ENCODE measurements around the gene SMIM1. TPM values are rescaled to one million over a fixed set of nuclear protein-coding genes. Genes with fewer than 3 reads are reported as not detected.

SMIM1 gene
- total and polyA plus RNA-seq, 8 donors, result 3.1 to 15.1 (median 6.4) TPM

DNA sequence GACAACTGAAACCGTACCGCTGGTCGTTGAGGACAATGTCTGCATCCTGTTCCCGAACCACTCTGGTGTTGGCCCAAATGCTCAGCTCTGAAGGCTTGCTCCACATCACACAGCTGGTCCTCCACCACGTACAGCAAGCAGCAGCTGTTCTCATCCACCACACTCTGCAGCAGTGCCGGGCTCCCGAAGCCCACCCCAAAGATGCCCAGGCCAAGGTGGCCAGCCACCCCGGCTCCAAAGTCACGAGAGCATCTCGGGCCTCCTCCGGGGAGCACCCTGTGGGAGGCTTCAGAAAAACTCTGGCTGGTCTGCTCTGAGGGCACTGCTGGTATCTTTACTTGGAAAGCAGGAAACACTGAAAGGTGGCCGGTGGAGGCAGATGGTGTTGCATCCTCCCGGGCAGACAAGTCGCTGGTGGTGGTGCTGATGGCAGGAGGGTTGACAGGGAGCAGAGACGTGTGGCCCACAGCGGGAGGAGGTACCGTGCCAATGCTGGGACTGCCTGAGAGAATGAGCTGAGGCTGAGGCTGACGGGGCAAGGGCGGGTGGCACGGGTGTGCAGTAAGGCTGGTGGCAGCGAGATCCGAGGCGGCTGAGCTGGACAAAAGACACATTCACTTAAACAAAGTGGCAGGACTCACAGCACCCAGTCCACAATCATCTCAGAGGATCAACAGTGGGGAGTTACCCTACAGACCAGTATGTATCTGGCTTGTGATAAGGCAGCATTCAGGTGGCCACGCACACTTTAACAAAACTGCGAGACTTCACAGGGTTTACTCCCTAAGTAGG, 26.8 kb upstream of the SMIM1 start:
- no peaks in the 10 kb centered on the region for H3K27me3 ChIP-seq
- no peaks in the 10 kb centered on the region for H3K9me3 ChIP-seq
- peak overlapping the region in 2 of 4 donors; percentile 80 to 95 for H3K4me3 ChIP-seq
- H3K36me3 ChIP-seq, result peaks cover 0 to 6% (median 0%) of the 10 kb centered on the region in 3 donors
- intact Hi-C loops (cut with DNase I), result no loop called here
- DNase-seq, result peak in 3 of 6 donors; percentile 26 to 59 (median 48)
- WGBS, 2 donors, result 77 to 80% methylated on average over 25 of the region's 25 CpGs
- ATAC-seq, result no peak
- no peak for FAIRE-seq
- TF ChIP-seq, protein P1, sequence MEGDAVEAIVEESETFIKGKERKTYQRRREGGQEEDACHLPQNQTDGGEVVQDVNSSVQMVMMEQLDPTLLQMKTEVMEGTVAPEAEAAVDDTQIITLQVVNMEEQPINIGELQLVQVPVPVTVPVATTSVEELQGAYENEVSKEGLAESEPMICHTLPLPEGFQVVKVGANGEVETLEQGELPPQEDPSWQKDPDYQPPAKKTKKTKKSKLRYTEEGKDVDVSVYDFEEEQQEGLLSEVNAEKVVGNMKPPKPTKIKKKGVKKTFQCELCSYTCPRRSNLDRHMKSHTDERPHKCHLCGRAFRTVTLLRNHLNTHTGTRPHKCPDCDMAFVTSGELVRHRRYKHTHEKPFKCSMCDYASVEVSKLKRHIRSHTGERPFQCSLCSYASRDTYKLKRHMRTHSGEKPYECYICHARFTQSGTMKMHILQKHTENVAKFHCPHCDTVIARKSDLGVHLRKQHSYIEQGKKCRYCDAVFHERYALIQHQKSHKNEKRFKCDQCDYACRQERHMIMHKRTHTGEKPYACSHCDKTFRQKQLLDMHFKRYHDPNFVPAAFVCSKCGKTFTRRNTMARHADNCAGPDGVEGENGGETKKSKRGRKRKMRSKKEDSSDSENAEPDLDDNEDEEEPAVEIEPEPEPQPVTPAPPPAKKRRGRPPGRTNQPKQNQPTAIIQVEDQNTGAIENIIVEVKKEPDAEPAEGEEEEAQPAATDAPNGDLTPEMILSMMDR (IDR thresholded peaks at IDR 0.05), result no peak
- peaks cover 0 to 6% (median 0%) of the 10 kb centered on the region in 3 donors for H3K4me1 ChIP-seq
- no peak overlapping the region for H3K27ac ChIP-seq

DNA sequence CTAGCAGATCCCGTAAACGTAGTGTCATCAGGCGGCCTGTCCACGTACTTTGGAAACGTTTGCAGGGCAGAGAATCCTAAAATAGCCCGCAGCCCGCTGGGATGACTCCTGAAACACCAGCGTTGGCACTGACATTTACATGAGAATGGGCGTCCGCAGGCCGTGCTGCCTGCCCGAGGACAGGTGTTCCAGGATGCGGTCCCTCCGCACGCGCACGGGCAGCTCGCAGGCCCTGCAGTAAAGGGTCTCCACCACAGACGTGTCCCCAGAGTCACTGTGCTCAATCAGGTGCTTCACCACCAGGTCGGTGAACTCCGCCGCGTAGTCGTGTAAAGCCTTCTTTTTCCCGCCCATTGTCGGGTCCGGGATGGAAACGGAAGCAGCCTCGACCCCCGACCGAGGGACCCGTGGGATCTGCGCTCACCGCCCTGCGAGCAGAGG, 26.1 kb upstream of the SMIM1 start:
- H3K9me3 ChIP-seq, result no peaks in the 10 kb centered on the region
- ATAC-seq (peak in 2 of 4 donors; percentile 7 to 11), FAIRE-seq (no peak), DNase-seq (peak in 1 of 6 donors; percentile 57)
- 14 to 17% methylated on average over 35 of the region's 35 CpGs for WGBS, 2 donors
- TF ChIP-seq, protein P1 (IDR thresholded peaks at IDR 0.05), result no peak
- H3K4me1 ChIP-seq, result peaks cover 0 to 6% (median 0%) of the 10 kb centered on the region in 3 donors
- H3K27me3 ChIP-seq, result no peaks in the 10 kb centered on the region
- peak overlapping the region; percentile 80 to 95 (median 84) for H3K4me3 ChIP-seq
- no peak overlapping the region for H3K27ac ChIP-seq
- peaks cover 0 to 6% (median 0%) of the 10 kb centered on the region in 3 donors for H3K36me3 ChIP-seq
- intact Hi-C loops (cut with DNase I), result no loop called here

DNA sequence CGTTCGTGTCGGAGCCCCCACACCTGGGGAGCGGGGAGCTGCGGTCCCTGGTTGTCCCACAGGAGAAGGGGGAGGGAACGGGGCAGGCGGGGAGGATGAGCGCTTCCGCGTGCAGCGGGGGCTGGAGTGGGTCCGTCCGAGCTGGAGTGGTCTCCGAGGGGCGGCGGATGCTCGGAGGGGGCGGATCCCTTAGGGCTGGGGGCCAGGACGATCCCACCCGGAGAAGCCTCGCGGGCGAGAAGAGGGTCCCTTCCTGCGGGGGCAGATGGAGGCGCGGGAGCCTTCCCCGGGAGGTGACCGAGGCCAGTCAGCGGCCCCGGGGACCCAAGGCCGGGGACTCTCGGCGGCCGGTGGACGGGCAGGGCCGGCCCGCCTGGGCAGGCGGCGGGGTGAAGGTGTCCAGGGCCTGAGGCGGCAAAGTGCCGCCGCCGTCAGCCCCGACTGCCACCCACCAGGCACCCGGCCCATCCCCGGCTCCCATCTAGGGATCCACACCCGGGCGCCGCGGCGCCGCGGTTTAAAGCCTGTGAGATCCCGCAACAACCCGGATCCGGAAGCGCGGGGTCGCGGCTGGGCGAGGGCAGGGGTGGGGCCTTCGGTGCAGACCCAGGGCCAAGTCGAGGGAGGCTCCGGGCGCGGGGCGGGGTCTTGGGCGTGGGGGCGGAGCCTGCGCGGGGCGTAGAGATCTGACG, 25.6 kb upstream of the SMIM1 start:
- TF ChIP-seq, protein P1 (IDR thresholded peaks at IDR 0.05), result no peak
- no peaks in the 10 kb centered on the region for H3K9me3 ChIP-seq
- ATAC-seq (peak; percentile 99 to 100 (median 100)), FAIRE-seq (no peak), DNase-seq (peak; percentile 91 to 99 (median 94))
- peaks cover 0 to 6% (median 0%) of the 10 kb centered on the region in 3 donors for H3K4me1 ChIP-seq
- H3K27me3 ChIP-seq, result no peaks in the 10 kb centered on the region
- H3K27ac ChIP-seq, result peak overlapping the region in 2 of 4 donors; percentile 38 to 41
- 1% methylated on average over 55 to 73 of the region's 73 CpGs for WGBS, 2 donors
- intact Hi-C loops (cut with DNase I), result no loop called here
- H3K36me3 ChIP-seq, result peaks cover 0 to 4% (median 0%) of the 10 kb centered on the region in 3 donors
- H3K4me3 ChIP-seq, result peak overlapping the region; percentile 80 to 95 (median 84)

DNA sequence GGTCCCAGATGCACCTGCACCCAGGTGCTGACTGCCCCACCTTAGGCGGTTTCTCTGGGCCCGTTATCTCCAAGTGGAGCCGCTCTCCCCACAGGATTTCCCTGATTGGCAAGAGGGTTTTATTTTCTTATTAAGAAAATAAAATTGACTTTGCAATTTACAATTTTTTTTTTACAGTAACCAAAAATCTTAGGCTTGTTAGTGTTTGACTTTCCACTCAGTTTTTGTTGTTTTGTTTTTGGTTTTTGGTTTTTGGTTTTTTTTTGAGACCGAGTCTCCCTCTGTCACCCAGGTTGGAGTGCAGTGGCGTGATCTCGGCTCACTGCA, 25.1 kb upstream of the SMIM1 start:
- FAIRE-seq, result no peak
- Histone ChIP-seq H3K4me3 (peak overlapping the region; percentile 80 to 95 (median 84)), H3K27ac (no peak overlapping the region), H3K4me1 (peaks cover 0 to 6% (median 0%) of the 10 kb centered on the region in 3 donors), H3K36me3 (no peaks in the 10 kb centered on the region), H3K27me3 (no peaks in the 10 kb centered on the region), H3K9me3 (no peaks in the 10 kb centered on the region)
- WGBS, 2 donors, result 27 to 29% methylated on average over 6 of the region's 6 CpGs
- ATAC-seq, result no peak
- DNase-seq, result no peak
- TF ChIP-seq, protein P1 (IDR thresholded peaks at IDR 0.05), result no peak
- intact Hi-C loops (cut with DNase I), result no loop called here
